HepG2 (cell line): ENCODE measurements around the gene BRIP1. TPM values are rescaled to one million over a fixed set of nuclear protein-coding genes. Genes with fewer than 3 reads are reported as not detected.

ENCODE experiments used
- HNRNPLL ChIP-seq: fragments of 200-400 bp; formaldehyde crosslinking; IDR thresholded peaks from 2 replicates; pipeline ENCODE4 v1.6.1; 2017; ENCODE audit warnings: mild to moderate bottlenecking, low read depth, low read length; ENCODE audit not compliant: poor library complexity, severe bottlenecking
- RBFOX2 ChIP-seq: fragments of 200-400 bp; formaldehyde crosslinking; IDR thresholded peaks from 2 replicates; pipeline ENCODE4 v1.6.1; 2017; ENCODE audit warnings: low read depth, mild to moderate bottlenecking, low read length
- SP1 ChIP-seq, 2 experiments: fragments of 450-650 bp in 1 of 2; sonication (generic) in 1 of 2; formaldehyde crosslinking in 1 of 2; IDR thresholded peaks; 2 replicates each; pipeline versions ENCODE4 v1.4.0 to v1.6.1; 2016 to 2020; ENCODE audit warnings: missing genetic modification reagents in 1 of 2
- SYNCRIP ChIP-seq: fragments of 200-400 bp; formaldehyde crosslinking; IDR thresholded peaks from 2 replicates; pipeline ENCODE4 v1.6.1; 2018; ENCODE audit warnings: mild to moderate bottlenecking, low read depth, low read length; ENCODE audit not compliant: insufficient read depth
- XRCC5 ChIP-seq: fragments of 200-400 bp; formaldehyde crosslinking; optimal IDR thresholded peaks from 2 replicates; pipeline ENCODE3; 2017; ENCODE audit warnings: mild to moderate bottlenecking, low read length
- ZFP36 ChIP-seq: fragments of 150-350 bp; IDR thresholded peaks from 2 replicates; pipeline ENCODE4 v1.6.1; 2018; ENCODE audit warnings: borderline replicate concordance, low read length, low read depth; ENCODE audit not compliant: partially characterized antibody
- ZNF441 ChIP-seq: sonication (generic); formaldehyde crosslinking; IDR thresholded peaks from 2 replicates; pipeline ENCODE4 v1.7.0; 2021; ENCODE audit warnings: missing genetic modification reagents, borderline replicate concordance
- ZNF530 ChIP-seq: sonication (generic); formaldehyde crosslinking; IDR thresholded peaks from 2 replicates; pipeline ENCODE4 v1.5.0; 2020; ENCODE audit warnings: low read depth, mild to moderate bottlenecking, missing genetic modification reagents
- polyA plus RNA-seq, 8 experiments: library from polyadenylated mRNA; depleted of rRNA in 3 of 8; stranded (reverse) in 7 of 8; unstranded in 1 of 8; fragments of >200 nt; fragmentation: Illumina TruSeq in 4 of 8; extraction: Trizol in 4 of 8; gene quantifications; 2 replicates each; pipeline versions ENCODE4 v1.2.1 to v1.2.3, GENCODE V29; 2011 to 2016; ENCODE audit warnings: low read depth in 4 of 8, missing spikeins in 1 of 8, mixed read lengths in 1 of 8; ENCODE audit not compliant: insufficient read depth in 1 of 8
- total RNA-seq, 5 experiments: library from RNA; depleted of rRNA; stranded (reverse); fragments of >200 nt; fragmentation: Illumina TruSeq; extraction: Trizol; gene quantifications; 2 replicates each; pipeline ENCODE4 v1.2.3, GENCODE V29; 2016; ENCODE audit warnings: low read depth in 1 of 5
- TF ChIP-seq, protein P1 (sequence below), 2 experiments: sonication (generic) in 1 of 2; formaldehyde crosslinking in 1 of 2; IDR thresholded peaks; 2 replicates each; pipeline versions ENCODE4 v1.4.0 to v1.6.1; 2018 to 2020; ENCODE audit warnings: missing genetic modification reagents in 2 of 2, borderline replicate concordance in 1 of 2, low read depth in 1 of 2, mild to moderate bottlenecking in 1 of 2, missing biosample characterization in 1 of 2
- TF ChIP-seq, protein P2 (sequence below): sonication (generic); formaldehyde crosslinking; IDR thresholded peaks from 2 replicates; pipeline ENCODE4 v1.5.1; 2020; ENCODE audit warnings: missing genetic modification reagents, mild to moderate bottlenecking, borderline replicate concordance
- TF ChIP-seq, protein P3 (sequence below): IDR thresholded peaks from 2 replicates; pipeline ENCODE4 v1.6.1; 2018; ENCODE audit warnings: missing genetic modification reagents
- TF ChIP-seq, protein P4 (sequence below): sonication (generic); formaldehyde crosslinking; IDR thresholded peaks from 2 replicates; pipeline ENCODE4 v1.9.0; 2021; ENCODE audit warnings: missing genetic modification reagents, borderline replicate concordance
- TF ChIP-seq, protein P5 (sequence below): sonication (generic); formaldehyde crosslinking; IDR thresholded peaks from 2 replicates; pipeline ENCODE4 v1.8.1; 2023; ENCODE audit warnings: mild to moderate bottlenecking, missing genetic modification reagents
- TF ChIP-seq, protein P6 (sequence below): sonication (generic); formaldehyde crosslinking; IDR thresholded peaks from 2 replicates; pipeline ENCODE4 v1.9.0; 2021; ENCODE audit warnings: missing genetic modification reagents, borderline replicate concordance

BRIP1 gene
- total and polyA plus RNA-seq, 2 of the 13 experiments (the other 11 are each of a cell fraction or from before 2014, with no cell fraction given), result 3.8 to 27.7 TPM

DNA sequence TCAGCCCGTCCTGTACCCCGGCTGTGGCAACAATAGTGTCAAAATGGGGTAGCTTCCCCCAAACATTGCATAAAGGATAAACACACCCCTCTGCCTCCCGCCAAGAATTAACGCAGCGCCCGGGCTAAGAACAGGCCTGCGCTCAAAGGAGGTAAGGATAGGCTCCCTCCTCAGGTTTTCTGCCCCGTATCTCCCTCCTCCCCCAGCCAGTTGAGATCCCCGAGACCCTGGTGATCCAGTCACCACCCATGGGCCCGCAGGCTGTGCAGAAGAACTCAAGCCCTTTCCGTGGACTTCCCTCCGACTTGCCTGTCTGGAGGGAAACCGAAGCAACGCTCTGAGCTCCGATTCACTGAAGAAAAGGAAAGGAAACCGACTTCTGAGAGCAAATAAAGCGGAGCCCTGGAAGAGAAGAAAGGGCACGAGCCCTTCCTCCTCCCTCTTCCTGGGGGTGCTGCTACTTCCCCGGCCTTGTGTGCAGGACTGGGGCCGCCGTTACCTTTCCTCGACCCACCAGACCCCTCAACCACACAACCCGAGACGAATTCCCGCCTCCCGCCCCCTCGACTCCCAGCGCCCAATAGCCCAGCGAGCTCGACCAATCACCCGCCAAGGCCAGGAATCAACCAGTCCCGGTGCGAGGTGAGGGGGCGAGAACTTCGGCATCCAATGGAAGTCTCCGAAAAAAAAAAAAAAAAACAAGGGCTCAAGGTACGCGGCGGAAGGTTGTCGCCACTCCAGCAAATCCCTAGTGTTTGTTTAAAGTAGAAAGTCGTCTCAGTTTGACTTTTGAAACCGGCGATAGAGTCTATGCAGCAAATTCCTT is at the start of gene BRIP1 (continued):
- TF ChIP-seq SYNCRIP (no peak), SP1 (IDR thresholded peaks at IDR 0.05) (no peak), SP1 (CRISPR knock-in tag; IDR thresholded peaks at IDR 0.05) (peak; percentile 39; the same call in 1 of the 2 replicates), ZFP36 (no peak), XRCC5 (peak; percentile 64), HNRNPLL (peak; percentile 50), ZNF441 (CRISPR knock-in tag) (no peak), ZNF530 (CRISPR knock-in tag) (no peak), RBFOX2 (peak; percentile 30; the same call in 1 of the 2 replicates)
- TF ChIP-seq, protein P1, sequence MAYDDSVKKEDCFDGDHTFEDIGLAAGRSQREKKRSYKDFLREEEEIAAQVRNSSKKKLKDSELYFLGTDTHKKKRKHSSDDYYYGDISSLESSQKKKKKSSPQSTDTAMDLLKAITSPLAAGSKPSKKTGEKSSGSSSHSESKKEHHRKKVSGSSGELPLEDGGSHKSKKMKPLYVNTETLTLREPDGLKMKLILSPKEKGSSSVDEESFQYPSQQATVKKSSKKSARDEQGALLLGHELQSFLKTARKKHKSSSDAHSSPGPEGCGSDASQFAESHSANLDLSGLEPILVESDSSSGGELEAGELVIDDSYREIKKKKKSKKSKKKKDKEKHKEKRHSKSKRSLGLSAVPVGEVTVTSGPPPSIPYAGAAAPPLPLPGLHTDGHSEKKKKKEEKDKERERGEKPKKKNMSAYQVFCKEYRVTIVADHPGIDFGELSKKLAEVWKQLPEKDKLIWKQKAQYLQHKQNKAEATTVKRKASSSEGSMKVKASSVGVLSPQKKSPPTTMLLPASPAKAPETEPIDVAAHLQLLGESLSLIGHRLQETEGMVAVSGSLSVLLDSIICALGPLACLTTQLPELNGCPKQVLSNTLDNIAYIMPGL (CRISPR knock-in tag; IDR thresholded peaks at IDR 0.05; ENCODE audit: borderline replicate concordance in 1 of 2, low read depth in 1 of 2), result peak; percentile 66 to 72; a peak in 3 of 4 replicates
- TF ChIP-seq, protein P2, sequence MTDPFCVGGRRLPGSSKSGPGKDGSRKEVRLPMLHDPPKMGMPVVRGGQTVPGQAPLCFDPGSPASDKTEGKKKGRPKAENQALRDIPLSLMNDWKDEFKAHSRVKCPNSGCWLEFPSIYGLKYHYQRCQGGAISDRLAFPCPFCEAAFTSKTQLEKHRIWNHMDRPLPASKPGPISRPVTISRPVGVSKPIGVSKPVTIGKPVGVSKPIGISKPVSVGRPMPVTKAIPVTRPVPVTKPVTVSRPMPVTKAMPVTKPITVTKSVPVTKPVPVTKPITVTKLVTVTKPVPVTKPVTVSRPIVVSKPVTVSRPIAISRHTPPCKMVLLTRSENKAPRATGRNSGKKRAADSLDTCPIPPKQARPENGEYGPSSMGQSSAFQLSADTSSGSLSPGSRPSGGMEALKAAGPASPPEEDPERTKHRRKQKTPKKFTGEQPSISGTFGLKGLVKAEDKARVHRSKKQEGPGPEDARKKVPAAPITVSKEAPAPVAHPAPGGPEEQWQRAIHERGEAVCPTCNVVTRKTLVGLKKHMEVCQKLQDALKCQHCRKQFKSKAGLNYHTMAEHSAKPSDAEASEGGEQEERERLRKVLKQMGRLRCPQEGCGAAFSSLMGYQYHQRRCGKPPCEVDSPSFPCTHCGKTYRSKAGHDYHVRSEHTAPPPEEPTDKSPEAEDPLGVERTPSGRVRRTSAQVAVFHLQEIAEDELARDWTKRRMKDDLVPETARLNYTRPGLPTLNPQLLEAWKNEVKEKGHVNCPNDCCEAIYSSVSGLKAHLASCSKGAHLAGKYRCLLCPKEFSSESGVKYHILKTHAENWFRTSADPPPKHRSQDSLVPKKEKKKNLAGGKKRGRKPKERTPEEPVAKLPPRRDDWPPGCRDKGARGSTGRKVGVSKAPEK (CRISPR knock-in tag), result peak; percentile 81; the same call in 1 of the 2 replicates
- TF ChIP-seq, protein P3, sequence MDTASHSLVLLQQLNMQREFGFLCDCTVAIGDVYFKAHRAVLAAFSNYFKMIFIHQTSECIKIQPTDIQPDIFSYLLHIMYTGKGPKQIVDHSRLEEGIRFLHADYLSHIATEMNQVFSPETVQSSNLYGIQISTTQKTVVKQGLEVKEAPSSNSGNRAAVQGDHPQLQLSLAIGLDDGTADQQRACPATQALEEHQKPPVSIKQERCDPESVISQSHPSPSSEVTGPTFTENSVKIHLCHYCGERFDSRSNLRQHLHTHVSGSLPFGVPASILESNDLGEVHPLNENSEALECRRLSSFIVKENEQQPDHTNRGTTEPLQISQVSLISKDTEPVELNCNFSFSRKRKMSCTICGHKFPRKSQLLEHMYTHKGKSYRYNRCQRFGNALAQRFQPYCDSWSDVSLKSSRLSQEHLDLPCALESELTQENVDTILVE (CRISPR knock-in tag), result no peak
- TF ChIP-seq, protein P4, sequence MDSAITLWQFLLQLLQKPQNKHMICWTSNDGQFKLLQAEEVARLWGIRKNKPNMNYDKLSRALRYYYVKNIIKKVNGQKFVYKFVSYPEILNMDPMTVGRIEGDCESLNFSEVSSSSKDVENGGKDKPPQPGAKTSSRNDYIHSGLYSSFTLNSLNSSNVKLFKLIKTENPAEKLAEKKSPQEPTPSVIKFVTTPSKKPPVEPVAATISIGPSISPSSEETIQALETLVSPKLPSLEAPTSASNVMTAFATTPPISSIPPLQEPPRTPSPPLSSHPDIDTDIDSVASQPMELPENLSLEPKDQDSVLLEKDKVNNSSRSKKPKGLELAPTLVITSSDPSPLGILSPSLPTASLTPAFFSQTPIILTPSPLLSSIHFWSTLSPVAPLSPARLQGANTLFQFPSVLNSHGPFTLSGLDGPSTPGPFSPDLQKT (CRISPR knock-in tag), result no peak
- TF ChIP-seq, protein P5, sequence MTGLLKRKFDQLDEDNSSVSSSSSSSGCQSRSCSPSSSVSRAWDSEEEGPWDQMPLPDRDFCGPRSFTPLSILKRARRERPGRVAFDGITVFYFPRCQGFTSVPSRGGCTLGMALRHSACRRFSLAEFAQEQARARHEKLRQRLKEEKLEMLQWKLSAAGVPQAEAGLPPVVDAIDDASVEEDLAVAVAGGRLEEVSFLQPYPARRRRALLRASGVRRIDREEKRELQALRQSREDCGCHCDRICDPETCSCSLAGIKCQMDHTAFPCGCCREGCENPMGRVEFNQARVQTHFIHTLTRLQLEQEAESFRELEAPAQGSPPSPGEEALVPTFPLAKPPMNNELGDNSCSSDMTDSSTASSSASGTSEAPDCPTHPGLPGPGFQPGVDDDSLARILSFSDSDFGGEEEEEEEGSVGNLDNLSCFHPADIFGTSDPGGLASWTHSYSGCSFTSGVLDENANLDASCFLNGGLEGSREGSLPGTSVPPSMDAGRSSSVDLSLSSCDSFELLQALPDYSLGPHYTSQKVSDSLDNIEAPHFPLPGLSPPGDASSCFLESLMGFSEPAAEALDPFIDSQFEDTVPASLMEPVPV (CRISPR knock-in tag), result peak; percentile 66; the same call in 1 of the 2 replicates
- TF ChIP-seq, protein P6, sequence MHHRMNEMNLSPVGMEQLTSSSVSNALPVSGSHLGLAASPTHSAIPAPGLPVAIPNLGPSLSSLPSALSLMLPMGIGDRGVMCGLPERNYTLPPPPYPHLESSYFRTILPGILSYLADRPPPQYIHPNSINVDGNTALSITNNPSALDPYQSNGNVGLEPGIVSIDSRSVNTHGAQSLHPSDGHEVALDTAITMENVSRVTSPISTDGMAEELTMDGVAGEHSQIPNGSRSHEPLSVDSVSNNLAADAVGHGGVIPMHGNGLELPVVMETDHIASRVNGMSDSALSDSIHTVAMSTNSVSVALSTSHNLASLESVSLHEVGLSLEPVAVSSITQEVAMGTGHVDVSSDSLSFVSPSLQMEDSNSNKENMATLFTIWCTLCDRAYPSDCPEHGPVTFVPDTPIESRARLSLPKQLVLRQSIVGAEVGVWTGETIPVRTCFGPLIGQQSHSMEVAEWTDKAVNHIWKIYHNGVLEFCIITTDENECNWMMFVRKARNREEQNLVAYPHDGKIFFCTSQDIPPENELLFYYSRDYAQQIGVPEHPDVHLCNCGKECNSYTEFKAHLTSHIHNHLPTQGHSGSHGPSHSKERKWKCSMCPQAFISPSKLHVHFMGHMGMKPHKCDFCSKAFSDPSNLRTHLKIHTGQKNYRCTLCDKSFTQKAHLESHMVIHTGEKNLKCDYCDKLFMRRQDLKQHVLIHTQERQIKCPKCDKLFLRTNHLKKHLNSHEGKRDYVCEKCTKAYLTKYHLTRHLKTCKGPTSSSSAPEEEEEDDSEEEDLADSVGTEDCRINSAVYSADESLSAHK (CRISPR knock-in tag), result no peak
